ENCODE results near the gene FOSL2.

FOSL2 gene

GRCh38 chr2:28413899-28414295 lies 21.2 kb downstream of the FOSL2 start:
- no peak overlapping the region for H3K4me3 ChIP-seq (replicated peaks; ENCODE audit: low read depth, low read length)
- DNase-seq (ENCODE audit: extremely low read depth, low read depth), result no peak
- TF ChIP-seq CTCF (IDR thresholded peaks at IDR 0.05; ENCODE audit: low read depth, low read length, missing control alignments), result no peak

- no peak for TF ChIP-seq CTCF (IDR thresholded peaks at IDR 0.05; ENCODE audit: low read depth, low read length, missing control alignments)
- no peak for DNase-seq (ENCODE audit: extremely low read depth, low read depth)
- no peak overlapping the region for H3K4me3 ChIP-seq (replicated peaks; ENCODE audit: low read depth, low read length)
Observed at GRCh38 chr2:28414583-28414982, 21.9 kb downstream of the FOSL2 start.

GRCh38 chr2:28415010-28415409 lies 22.4 kb downstream of the FOSL2 start:
- DNase-seq (ENCODE audit: extremely low read depth, low read depth), result no peak
- TF ChIP-seq CTCF (IDR thresholded peaks at IDR 0.05; ENCODE audit: low read depth, low read length, missing control alignments), result no peak
- no peak overlapping the region for H3K4me3 ChIP-seq (replicated peaks; ENCODE audit: low read depth, low read length)

GRCh38 chr2:28415715-28416114 lies 23.1 kb downstream of the FOSL2 start:
- no peak overlapping the region for H3K4me3 ChIP-seq (replicated peaks; ENCODE audit: low read depth, low read length)
- DNase-seq (ENCODE audit: extremely low read depth, low read depth), result no peak
- TF ChIP-seq CTCF (IDR thresholded peaks at IDR 0.05; ENCODE audit: low read depth, low read length, missing control alignments), result no peak

- TF ChIP-seq CTCF (IDR thresholded peaks at IDR 0.05; ENCODE audit: low read depth, low read length, missing control alignments), result no peak
- no peak overlapping the region for H3K4me3 ChIP-seq (replicated peaks; ENCODE audit: low read depth, low read length)
- DNase-seq (ENCODE audit: extremely low read depth, low read depth), result no peak
Observed at GRCh38 chr2:28419003-28419402, 26.3 kb downstream of the FOSL2 start.

- no peak overlapping the region for H3K4me3 ChIP-seq (replicated peaks; ENCODE audit: low read depth, low read length)
- no peak for TF ChIP-seq CTCF (IDR thresholded peaks at IDR 0.05; ENCODE audit: low read depth, low read length, missing control alignments)
- no peak for DNase-seq (ENCODE audit: extremely low read depth, low read depth)
Observed at GRCh38 chr2:28419443-28420270, 27.0 kb downstream of the FOSL2 start.

GRCh38 chr2:28420722-28421121 lies 28.1 kb downstream of the FOSL2 start:
- TF ChIP-seq CTCF (IDR thresholded peaks at IDR 0.05; ENCODE audit: low read depth, low read length, missing control alignments), result no peak
- no peak for DNase-seq (ENCODE audit: extremely low read depth, low read depth)
- H3K4me3 ChIP-seq (replicated peaks; ENCODE audit: low read depth, low read length), result no peak overlapping the region
